Glutamatergic neuron (in vitro differentiated cells): ENCODE measurements around the gene IFNGR2. TPM values are rescaled to one million over a fixed set of nuclear protein-coding genes. Genes with fewer than 3 reads are reported as not detected.

ENCODE experiments used
- DNase-seq: peaks from one replicate; pipeline ENCODE4 v3.0.0; 2022
- H3K27ac Mint-ChIP-seq: one replicate; pipeline ENCODE4 v1.8.0; 2020; ENCODE audit warnings: mild to moderate bottlenecking, mixed read lengths, inconsistent platforms; ENCODE audit not compliant: unreplicated experiment
- H3K27me3 Mint-ChIP-seq: one replicate; pipeline ENCODE4 v1.8.0; 2020; ENCODE audit warnings: mild to moderate bottlenecking, moderate library complexity, mixed read lengths, inconsistent platforms; ENCODE audit not compliant: unreplicated experiment
- H3K36me3 Mint-ChIP-seq: one replicate; pipeline ENCODE4 v1.8.0; 2020; ENCODE audit warnings: mild to moderate bottlenecking, mixed read lengths, inconsistent platforms; ENCODE audit not compliant: unreplicated experiment
- H3K4me1 Mint-ChIP-seq: one replicate; pipeline ENCODE4 v1.8.0; 2020; ENCODE audit warnings: mild to moderate bottlenecking, low read depth, mixed read lengths, inconsistent platforms; ENCODE audit not compliant: unreplicated experiment
- H3K4me3 Mint-ChIP-seq: one replicate; pipeline ENCODE4 v1.8.0; 2020; ENCODE audit warnings: mild to moderate bottlenecking, mixed read lengths, inconsistent platforms; ENCODE audit not compliant: unreplicated experiment
- H3K9me3 Mint-ChIP-seq: one replicate; pipeline ENCODE4 v1.8.0; 2020; ENCODE audit warnings: mild to moderate bottlenecking, moderate library complexity, mixed read lengths, inconsistent platforms; ENCODE audit not compliant: unreplicated experiment
- total RNA-seq: library from RNA; stranded (reverse); fragmentation: NEBNext Ultra II Directional; extraction: Animal tissue kit (Norgen Biotek cat#: 25700); gene quantifications from one replicate; pipeline ENCODE4 v1.2.1, GENCODE V29; 2021; ENCODE audit not compliant: unreplicated experiment
- TF ChIP-seq, protein P1 (sequence below): fragments of 200-600 bp; sonication (generic); IDR thresholded peaks from one replicate; pipeline ENCODE4 v1.5.0; 2021; ENCODE audit not compliant: partially characterized antibody, unreplicated experiment

Gene IFNGR2
- total RNA-seq, 1 donor from 2014 or later, result 9.6 TPM

GRCh38 chr21:33479679-33480480, 76.7 kb downstream of the IFNGR2 start, which contains the start of gene TMEM50B:
Gene TMEM50B (minus strand): TSS chr21:33479974. CDS start chr21:33468885, 11,089 bp downstream.
- Mint-ChIP-seq H3K9me3 (peaks cover 10% of the 10 kb centered on the region), H3K4me1 (peaks cover 7% of the 10 kb centered on the region), H3K27me3 (peaks cover 6% of the 10 kb centered on the region), H3K4me3 (peak within 1 kb of the TSS; percentile 93), H3K36me3 (peaks cover 4% of the 10 kb centered on the region), H3K27ac (peak within 1 kb of the TSS; percentile 83)
- TF ChIP-seq, protein P1, sequence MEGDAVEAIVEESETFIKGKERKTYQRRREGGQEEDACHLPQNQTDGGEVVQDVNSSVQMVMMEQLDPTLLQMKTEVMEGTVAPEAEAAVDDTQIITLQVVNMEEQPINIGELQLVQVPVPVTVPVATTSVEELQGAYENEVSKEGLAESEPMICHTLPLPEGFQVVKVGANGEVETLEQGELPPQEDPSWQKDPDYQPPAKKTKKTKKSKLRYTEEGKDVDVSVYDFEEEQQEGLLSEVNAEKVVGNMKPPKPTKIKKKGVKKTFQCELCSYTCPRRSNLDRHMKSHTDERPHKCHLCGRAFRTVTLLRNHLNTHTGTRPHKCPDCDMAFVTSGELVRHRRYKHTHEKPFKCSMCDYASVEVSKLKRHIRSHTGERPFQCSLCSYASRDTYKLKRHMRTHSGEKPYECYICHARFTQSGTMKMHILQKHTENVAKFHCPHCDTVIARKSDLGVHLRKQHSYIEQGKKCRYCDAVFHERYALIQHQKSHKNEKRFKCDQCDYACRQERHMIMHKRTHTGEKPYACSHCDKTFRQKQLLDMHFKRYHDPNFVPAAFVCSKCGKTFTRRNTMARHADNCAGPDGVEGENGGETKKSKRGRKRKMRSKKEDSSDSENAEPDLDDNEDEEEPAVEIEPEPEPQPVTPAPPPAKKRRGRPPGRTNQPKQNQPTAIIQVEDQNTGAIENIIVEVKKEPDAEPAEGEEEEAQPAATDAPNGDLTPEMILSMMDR, result peak; percentile 38
- DNase-seq, result peak; percentile 96

GRCh38 chr21:33480481-33481103, 77.4 kb downstream of the IFNGR2 start:
- Mint-ChIP-seq H3K4me3 (peak overlapping the region; percentile 91), H3K36me3 (peaks cover 4% of the 10 kb centered on the region), H3K4me1 (peaks cover 7% of the 10 kb centered on the region), H3K27ac (peak overlapping the region; percentile 83), H3K9me3 (peaks cover 10% of the 10 kb centered on the region), H3K27me3 (peaks cover 6% of the 10 kb centered on the region)
- TF ChIP-seq, protein P1, result peak; percentile 9
- no peak for DNase-seq

GRCh38 chr21:33481314-33481943, 78.2 kb downstream of the IFNGR2 start:
- Mint-ChIP-seq H3K4me1 (peaks cover 7% of the 10 kb centered on the region), H3K4me3 (peak overlapping the region; percentile 91), H3K36me3 (peaks cover 4% of the 10 kb centered on the region), H3K27ac (no peak overlapping the region), H3K27me3 (peaks cover 6% of the 10 kb centered on the region), H3K9me3 (peaks cover 10% of the 10 kb centered on the region)
- TF ChIP-seq, protein P1, result no peak
- DNase-seq, result no peak

Other genes with a start within 250 kb of the IFNGR2 start
- gene IFNAR2, start 173.5 kb upstream of the IFNGR2 start, total RNA-seq, result 6.9 TPM
- 4.7 TPM for gene IL10RB, start 137.0 kb upstream of the IFNGR2 start, total RNA-seq
- 17.7 TPM for gene IFNAR1, start 78.4 kb upstream of the IFNGR2 start, total RNA-seq
- 37.5 TPM for gene TMEM50B, start 76.6 kb downstream of the IFNGR2 start, total RNA-seq
- 5.3 TPM for gene DNAJC28, start 88.3 kb downstream of the IFNGR2 start, total RNA-seq
- 70.3 TPM for gene GART, start 138.7 kb downstream of the IFNGR2 start, total RNA-seq
- gene SON, start 139.6 kb downstream of the IFNGR2 start, total RNA-seq, result 289 TPM
- 8.5 TPM for gene DONSON, start 185.3 kb downstream of the IFNGR2 start, total RNA-seq
- 50.3 TPM for gene CRYZL1, start 238.3 kb downstream of the IFNGR2 start, total RNA-seq
- gene ITSN1, start 239.1 kb downstream of the IFNGR2 start, total RNA-seq, result 89.1 TPM